HepG2 (cell line): ENCODE results near the gene NDUFB3.

Experiments used
- EED ChIP-seq: sonication (generic); formaldehyde crosslinking; IDR thresholded peaks from 2 replicates; pipeline ENCODE4 v1.5.0; 2020; ENCODE audit warnings: mild to moderate bottlenecking, missing genetic modification reagents
- GABPB1 ChIP-seq: IDR thresholded peaks from 2 replicates; pipeline ENCODE4 v1.6.1; 2016; ENCODE audit warnings: mild to moderate bottlenecking, missing genetic modification reagents, moderate library complexity, missing compliant biosample characterization
- HDAC2 ChIP-seq: sonication (generic); formaldehyde crosslinking; IDR thresholded peaks from 2 replicates; pipeline ENCODE4 v1.4.0; 2020; ENCODE audit warnings: missing genetic modification reagents
- RAD21 ChIP-seq: fragments of 450-650 bp; formaldehyde crosslinking; IDR thresholded peaks from 2 replicates; pipeline ENCODE4 v1.5.0; 2020; ENCODE audit warnings: mild to moderate bottlenecking
- SALL2 ChIP-seq: sonication (generic); formaldehyde crosslinking; IDR thresholded peaks from 2 replicates; pipeline ENCODE4 v1.8.1; 2023; ENCODE audit warnings: mild to moderate bottlenecking, missing genetic modification reagents, inconsistent platforms
- SNRNP70 ChIP-seq: fragments of 200-400 bp; formaldehyde crosslinking; IDR thresholded peaks from 2 replicates; pipeline ENCODE4 v1.6.1; 2017; ENCODE audit warnings: mild to moderate bottlenecking, low read depth, low read length, moderate library complexity
- SRY ChIP-seq: sonication (generic); formaldehyde crosslinking; IDR thresholded peaks from 2 replicates; pipeline ENCODE4 v1.8.0; 2022; ENCODE audit warnings: mild to moderate bottlenecking, missing genetic modification reagents
- U2AF1 ChIP-seq: fragments of 200-400 bp; formaldehyde crosslinking; optimal IDR thresholded peaks from 2 replicates; pipeline ENCODE3; 2017; ENCODE audit warnings: mild to moderate bottlenecking, low read depth, low read length
- ZNF883 ChIP-seq: sonication (generic); formaldehyde crosslinking; IDR thresholded peaks from 2 replicates; pipeline ENCODE4 v1.5.1; 2020; ENCODE audit warnings: mild to moderate bottlenecking, missing genetic modification reagents; ENCODE audit errors: not compliant biosample characterization
- TF ChIP-seq, protein P1 (sequence below): sonication (generic); formaldehyde crosslinking; IDR thresholded peaks from 2 replicates; pipeline ENCODE4 v1.5.0; 2020; ENCODE audit warnings: missing genetic modification reagents
- TF ChIP-seq, protein P2 (sequence below): sonication (generic); IDR thresholded peaks from 2 replicates; pipeline ENCODE4 v1.6.1; 2016; ENCODE audit warnings: low read depth, borderline replicate concordance
- TF ChIP-seq, protein P3 (sequence below): sonication (generic); formaldehyde crosslinking; IDR thresholded peaks from 2 replicates; pipeline ENCODE4 v1.4.0; 2020; ENCODE audit warnings: low read depth, mild to moderate bottlenecking, missing genetic modification reagents

DNA sequence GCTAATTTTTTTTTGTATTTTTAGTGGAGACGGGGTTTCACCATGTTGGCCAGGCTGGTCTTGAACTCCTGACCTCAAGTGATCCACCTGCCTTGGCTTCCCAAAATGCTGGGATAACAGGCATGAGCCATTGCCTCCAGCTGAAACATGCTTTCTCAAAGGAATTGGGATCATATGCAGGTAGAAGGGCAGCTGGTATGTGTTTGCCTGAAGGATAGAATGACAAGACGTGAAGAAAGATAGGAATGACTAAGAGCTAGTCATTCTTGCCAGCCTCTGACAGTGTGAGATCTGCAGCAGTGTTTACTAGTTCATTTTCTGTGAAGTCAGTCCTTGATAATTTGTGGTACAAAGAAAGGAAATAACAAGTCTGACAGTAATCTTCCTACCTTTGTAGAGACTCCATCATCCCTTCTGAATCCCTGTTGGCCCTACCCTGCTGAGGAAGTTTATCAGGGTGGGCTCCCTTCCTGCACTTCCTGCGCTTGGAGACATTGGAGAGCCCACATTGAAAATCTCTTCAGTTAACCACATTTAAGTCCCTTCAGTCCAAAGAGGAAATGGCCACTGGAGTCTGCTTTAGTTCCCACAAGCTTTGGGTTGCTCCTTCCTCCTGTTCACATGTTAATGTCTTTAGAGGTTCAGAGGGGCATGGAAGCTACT lies 58.9 kb downstream of the NDUFB3 start:
- no peak for TF ChIP-seq SALL2 (CRISPR knock-in tag)
- no peak for TF ChIP-seq GABPB1 (CRISPR knock-in tag)
- TF ChIP-seq SRY (CRISPR knock-in tag), result no peak
- TF ChIP-seq, protein P1, sequence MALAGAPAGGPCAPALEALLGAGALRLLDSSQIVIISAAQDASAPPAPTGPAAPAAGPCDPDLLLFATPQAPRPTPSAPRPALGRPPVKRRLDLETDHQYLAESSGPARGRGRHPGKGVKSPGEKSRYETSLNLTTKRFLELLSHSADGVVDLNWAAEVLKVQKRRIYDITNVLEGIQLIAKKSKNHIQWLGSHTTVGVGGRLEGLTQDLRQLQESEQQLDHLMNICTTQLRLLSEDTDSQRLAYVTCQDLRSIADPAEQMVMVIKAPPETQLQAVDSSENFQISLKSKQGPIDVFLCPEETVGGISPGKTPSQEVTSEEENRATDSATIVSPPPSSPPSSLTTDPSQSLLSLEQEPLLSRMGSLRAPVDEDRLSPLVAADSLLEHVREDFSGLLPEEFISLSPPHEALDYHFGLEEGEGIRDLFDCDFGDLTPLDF (CRISPR knock-in tag), result no peak
- TF ChIP-seq U2AF1, result no peak
- no peak for TF ChIP-seq RAD21 (CRISPR knock-in tag)
- no peak for TF ChIP-seq HDAC2 (CRISPR knock-in tag)
- no peak for TF ChIP-seq ZNF883
- no peak for TF ChIP-seq SNRNP70
- TF ChIP-seq, protein P2, sequence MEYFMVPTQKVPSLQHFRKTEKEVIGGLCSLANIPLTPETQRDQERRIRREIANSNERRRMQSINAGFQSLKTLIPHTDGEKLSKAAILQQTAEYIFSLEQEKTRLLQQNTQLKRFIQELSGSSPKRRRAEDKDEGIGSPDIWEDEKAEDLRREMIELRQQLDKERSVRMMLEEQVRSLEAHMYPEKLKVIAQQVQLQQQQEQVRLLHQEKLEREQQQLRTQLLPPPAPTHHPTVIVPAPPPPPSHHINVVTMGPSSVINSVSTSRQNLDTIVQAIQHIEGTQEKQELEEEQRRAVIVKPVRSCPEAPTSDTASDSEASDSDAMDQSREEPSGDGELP, result no peak
- TF ChIP-seq, protein P3, sequence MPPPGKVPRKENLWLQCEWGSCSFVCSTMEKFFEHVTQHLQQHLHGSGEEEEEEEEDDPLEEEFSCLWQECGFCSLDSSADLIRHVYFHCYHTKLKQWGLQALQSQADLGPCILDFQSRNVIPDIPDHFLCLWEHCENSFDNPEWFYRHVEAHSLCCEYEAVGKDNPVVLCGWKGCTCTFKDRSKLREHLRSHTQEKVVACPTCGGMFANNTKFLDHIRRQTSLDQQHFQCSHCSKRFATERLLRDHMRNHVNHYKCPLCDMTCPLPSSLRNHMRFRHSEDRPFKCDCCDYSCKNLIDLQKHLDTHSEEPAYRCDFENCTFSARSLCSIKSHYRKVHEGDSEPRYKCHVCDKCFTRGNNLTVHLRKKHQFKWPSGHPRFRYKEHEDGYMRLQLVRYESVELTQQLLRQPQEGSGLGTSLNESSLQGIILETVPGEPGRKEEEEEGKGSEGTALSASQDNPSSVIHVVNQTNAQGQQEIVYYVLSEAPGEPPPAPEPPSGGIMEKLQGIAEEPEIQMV (CRISPR knock-in tag), result no peak
- TF ChIP-seq EED (CRISPR knock-in tag), result no peak
